ENCODE data around the gene ZMIZ1. TPM values are rescaled to one million over a fixed set of nuclear protein-coding genes. Genes with fewer than 3 reads are reported as not detected.

Gene ZMIZ1
- polyA plus RNA-seq, 1 donor, result 44.4 TPM

DNA sequence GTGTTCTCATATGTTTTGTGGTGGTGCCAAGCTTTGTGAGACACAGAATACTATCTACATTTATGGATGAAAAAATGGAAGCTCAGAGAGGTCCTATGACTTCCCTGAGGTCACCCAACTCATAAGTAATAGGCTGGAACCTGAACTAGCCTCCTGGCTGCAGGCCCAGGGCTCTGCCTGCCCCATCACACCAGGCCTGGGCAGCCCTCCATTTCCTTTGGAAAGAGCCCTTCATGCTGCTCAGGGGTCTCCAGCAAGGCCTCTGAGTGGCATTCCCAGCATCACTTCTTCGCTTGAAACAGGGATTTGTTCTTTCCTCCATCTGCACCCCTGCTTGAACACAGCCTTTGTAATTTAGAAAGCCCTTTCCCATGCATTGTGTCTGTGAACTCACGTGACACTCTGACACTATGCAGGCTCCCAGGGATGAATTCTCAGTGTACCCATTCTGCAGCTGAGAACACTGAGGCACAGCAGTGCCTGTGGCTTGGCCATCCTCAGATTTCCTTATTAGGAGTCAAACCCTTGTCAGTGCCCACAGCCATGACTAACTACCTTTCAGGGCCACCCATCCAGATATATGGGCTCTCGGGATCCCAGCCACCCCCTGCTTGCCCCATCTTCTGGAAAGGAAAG, 150.7 kb downstream of the ZMIZ1 start:
- no peak for DNase-seq

DNA sequence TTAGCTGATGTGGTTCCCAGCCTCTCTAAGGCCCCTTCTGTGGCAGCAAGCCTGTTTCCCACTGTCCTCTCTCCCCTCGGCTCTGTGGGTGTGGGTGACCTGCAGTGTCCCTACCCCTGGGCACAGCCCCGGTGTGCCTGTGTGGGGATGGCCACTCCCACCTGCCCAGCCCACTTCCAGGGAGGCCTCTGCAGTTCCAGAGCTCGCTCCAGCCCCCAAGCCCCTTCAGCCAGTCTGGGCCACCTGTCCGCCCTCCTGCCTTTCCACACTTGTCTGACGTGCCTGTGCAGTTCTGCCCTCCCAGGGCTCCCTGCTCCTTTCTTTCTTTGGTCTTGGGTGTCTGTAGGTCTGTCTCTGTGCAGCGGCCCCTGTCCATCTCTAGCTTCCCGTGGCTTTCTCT, 151.5 kb downstream of the ZMIZ1 start:
- DNase-seq, result no peak

DNA sequence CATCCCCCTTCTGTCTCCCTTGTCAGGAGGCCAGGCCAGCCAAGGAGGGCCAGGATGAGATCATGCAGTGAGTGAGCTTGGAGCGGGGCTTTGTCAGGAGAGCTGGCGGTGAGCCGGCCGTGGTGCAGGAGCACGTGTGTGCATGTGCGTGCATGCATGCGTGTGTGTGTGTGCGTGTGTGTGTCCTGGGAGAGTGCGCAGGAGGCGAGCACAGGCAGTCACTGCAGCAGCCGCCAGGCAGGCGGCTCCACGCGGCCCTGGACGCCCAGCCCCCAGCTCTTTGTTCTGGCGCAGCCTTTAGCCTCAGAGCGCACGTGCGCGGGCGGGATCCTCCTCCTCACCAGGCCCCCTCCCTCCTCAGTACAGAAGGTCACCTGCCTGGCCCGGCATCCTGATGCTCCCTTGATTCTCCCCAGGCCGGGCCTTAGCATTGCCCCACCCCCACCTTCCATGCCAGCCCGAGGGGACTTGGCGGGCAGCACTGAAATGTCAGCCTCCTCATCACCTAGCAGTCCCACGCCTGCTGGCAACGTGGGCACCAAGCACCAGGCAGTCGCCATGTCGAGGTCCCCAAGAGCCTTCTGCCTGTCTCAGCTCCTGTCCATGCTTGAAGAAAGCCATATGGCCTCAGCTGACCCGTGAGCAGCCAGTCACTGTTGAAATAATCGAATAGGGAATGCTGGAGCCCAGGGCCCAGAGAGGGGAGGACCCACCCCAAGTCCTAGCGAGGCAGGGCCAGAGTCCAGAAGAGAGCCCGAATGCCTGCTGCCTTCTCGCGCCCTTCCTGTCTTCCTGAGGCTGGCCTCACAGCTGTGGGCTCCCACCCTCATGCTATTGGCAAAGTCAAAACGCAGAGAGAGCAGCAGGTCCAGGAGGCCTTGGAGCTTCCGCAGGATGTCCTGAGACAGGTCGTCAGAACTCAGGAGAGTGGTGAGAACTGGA, 152.6 kb downstream of the ZMIZ1 start:
- DNase-seq, result peak; percentile 90

DNA sequence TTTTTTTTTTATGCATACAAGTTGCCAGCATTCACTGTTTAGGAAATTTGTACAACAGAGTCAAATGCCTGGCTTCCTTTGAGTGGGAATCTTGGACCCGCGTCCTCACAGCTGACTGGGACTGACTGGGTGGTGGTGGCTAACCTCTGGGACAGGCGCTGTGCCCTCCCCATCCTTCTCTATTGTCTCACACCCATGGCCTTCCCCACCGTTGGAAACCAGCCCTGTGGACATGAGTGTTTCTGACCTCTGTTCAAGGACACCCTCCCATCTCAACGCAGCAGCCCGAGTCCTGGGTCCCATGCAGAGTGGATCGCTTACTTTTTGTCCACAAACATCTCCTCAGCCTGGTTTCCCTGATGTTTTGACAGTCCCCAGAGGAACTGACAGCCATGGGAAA, 153.4 kb downstream of the ZMIZ1 start:
- no peak for DNase-seq

DNA sequence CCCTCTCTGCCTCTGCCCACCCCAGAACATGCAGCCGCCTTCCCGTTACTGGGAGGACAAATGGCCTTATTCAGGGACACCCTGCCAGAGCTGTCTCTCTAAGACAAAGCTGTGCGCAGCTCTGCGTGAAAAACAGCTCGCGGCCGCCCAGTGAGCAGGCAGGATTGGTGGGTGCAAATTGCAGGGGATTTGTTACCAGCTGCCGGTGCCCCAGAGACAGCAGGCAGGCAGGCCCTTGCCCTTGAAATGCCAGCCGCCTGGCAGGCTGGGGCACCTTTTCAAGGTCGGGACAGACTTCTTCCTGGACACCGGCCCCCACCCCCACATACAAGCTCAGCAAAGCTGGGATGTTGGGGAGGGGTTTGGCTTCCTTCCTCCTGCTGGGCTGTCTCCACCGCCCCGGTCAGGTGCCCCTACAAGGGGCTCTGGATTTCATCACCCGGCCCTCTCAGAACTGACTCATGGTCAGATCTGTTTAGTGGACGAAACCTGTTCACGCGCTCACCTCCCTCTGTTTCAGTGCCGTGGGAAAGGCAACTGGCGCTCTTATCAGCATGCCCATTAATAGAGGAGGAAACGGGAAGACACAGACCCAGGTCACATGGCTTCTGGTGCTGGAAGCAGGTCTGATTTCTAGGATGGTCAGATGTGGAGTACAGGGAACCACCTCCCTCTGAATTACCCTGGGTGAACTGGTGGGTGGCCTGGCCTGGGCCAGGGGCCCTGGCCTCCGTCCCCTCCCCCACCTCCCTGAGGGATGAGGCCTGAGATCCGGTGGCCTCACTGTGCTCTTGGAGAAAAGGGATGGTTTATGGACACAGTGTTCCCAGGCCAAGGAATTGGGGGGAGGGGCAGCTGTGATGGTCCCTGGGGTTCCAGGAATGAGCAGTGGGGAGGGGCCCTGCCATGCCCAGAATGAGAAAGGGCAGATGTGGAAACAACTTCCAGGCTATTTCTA, 154.6 kb downstream of the ZMIZ1 start:
- no peak for DNase-seq

DNA sequence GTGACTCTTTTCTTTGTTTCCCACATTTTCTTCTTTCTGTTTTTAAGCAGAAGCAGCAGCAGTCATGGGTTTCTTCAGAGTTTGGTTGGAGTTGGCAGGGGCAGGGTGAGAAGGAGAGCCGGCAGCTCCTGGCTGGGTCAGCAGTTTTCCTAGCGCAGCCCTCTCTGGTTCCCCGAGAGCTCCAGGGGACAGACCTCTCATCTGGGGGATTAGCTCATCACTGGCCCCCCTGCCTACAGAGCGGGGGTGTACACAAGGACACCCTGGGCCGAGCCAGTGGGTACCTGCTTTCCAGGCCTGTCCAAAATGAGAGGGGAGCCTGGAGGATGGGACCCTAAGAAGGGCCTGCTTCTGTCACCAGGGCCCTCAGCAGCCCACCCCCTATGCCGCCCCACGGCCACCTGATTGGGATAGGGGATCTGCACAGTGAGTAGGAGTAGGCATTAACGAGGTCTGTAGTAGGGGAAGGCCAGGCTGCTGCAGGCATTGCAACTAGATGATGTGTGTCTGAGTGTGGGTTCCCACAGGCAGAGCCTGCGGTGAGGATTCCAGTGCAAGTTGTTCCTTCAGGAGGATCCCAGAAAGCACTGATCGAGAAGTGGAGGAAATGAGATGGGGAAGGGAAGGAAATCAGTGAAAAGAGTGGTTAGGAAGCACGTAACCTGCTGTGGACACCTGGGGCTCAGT, 155.6 kb downstream of the ZMIZ1 start:
- DNase-seq, result no peak

DNA sequence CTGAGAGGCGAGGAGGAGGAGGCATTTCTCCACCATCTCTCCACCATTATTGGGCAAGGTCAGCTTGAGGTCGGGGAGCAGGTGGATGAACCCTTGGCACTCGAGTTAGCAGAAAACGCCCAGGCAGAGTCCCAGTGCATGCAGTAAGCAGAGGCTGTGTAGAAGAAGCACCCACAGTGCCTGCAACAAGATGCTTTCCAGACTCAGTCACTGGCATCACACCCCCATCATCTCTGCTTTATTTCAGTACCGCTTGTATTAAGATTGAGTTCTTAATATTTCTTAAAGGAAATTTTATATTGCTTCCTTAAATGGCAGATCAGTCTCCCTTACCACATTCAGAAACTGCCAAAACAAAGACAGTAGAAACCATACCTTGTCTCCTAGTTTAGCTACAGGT, 156.2 kb downstream of the ZMIZ1 start:
- DNase-seq, result no peak

DNA sequence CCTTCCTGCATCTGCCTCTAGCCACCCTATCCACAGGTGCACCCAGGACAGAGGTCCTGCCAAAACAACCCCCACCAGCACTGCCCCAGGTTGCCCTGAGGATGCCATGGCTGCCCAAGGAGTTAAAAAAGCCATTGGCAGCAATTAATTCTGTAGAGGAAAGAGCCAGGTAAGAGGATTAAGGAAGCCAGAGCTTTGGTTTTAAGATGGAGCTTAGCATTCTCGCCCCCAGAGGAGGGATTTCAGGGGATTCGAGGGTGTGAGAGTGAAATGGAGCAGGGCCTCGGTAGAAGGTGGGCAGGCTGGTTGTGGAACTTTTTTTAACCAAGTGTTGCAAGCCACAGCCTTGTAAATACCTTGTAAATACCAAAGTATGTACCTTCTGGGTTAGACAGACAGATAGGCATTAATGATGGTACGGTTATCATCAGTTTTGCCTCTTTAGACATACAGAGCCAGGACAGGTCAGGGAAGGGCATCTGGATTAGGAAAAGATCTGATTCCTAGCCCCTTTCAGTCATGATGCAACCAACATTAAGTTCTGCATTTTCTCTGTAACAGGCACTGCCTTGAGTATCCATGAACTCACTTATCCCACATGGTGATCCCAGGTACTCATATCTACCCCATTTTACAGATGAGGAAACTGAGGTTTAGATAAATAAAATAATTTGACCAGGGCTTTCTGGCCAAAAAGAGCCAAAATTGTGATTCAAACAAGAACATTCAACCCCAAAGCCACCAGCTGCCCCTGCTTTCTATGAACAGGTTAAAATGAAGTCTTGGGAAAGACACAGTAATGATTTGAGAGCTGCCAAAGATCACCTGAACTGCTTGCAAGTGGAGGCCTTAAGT, 157.9 kb downstream of the ZMIZ1 start:
- DNase-seq, result no peak

DNA sequence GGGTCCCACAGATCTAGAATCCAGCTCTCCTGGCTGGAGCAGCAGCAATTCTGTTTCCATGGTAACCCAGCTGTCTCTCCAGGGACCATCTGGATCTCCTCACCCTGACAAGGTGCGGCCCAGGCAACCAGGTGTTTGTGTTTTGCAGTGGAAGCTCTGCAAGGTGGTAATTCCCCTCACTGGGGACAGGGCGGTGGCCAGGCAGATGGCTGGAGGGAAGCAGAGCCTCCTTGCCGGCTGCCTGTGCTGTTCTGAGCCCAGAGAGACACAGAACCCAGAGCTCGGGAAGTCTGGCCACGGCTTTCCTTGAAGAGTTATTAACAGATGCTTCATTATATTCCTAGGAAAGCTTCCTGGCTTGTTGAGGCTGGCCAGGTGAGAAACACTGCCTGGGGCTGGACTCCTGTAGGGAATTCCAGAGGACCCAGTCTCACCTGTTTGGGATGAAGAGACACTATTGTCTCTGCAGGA, 160.3 kb downstream of the ZMIZ1 start:
- DNase-seq, result no peak

DNA sequence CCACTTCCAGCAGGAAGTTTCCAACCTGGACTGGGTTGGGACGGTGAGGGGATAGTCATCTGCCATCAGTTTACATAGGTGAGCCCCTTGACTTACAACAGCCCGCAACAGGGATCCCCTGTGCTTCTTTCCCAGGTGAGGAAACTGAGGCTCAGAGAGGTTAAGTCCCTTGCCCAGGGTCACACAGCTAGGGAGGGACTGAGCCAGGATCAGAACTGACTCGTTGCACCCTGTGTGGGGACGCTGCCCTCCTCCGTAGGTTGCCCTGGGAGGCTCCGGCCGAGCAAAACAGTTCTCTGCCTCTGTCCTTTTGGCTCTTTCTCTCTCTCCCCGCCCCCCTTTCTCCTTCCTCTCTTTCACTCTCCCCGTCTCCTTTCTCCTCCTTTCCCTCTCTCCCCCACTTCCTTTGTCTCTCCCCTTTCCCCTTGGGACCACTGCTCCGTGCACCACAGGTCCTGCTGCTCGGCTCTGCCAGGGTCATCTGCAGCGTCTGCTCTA, 161.1 kb downstream of the ZMIZ1 start:
- no peak for DNase-seq

DNA sequence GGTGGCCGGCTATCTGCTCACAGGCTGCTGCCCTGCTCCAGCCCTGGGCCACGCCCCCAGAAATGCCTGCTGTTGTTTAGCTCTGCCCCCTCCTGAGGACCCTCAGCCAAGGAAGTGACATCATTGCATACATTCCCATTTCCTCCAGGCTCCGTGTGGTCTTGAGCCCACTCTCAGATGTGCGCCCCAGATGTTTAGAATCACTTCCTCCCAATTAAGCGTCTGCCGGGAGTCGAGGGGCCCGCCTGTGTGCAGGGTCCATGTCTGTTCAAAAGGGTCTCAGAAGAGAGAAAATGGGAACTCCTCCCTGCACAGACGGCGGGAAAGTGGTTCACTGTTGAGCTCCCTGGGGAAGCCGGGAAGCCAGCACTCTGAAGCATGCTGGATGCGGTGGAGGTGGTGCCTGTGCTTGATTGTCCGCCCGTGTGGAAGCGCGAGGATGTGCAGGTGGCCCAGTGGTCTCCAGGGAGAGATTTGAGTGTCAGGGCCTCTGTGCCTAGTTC, 161.6 kb downstream of the ZMIZ1 start:
- DNase-seq, result peak; percentile 77

DNA sequence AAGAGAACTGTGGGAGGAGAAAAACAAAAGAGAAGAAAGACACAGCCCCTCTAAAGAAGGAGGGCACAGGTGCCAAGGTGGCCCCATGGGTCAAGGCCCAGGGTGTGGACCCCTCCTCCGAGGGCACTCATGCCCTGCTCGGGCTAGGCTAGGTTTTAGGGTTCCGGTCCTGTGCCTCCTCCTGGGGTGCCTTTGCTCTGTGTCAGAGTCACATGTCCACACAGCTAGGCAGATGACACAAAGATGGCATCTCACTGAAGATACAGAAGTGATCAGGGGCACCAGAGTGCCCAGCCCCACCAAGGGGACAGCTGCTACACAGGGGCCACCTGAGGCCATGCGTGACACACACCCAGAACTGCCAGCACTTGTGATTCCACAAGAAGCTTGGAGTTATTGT, 162.1 kb downstream of the ZMIZ1 start:
- DNase-seq, result no peak

DNA sequence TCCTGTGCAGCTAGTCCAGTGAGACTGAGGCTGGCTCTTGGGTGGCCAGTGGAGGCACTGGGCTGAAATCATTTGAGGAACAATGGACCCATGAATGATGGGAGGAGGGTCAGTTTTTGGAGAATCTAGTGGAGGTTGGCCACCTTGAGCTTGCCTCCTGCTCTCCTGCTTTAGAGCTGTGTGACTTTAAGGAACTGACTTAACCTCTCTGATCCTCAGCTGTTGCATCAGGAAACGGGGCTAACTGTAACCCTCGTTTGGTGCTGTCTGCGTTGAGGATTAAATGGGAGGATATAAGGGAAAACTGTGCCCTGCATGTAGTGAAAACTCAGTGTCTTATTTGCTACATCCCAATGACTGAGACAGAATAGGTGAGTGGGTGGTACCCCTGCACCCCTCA, 163.1 kb downstream of the ZMIZ1 start:
- no peak for DNase-seq

DNA sequence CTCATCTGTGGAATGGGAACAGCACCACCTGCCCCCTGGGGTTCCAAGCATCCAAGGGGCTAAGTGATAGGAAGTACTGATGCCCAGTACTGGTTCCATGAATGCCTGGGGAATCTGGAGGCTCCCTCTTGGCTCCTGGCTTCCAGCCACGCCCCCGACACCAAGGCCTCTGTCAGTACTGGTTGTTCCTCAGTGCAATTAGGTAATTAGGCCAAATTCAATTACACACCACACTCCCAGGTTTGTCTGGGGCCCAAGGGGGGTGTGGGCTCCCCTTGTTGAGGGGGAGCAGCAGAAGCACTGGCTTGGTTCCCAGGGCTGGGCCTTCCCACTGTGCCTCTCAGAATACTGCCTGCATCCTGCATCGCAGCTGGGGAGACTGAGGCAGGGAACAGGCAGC, 164.1 kb downstream of the ZMIZ1 start:
- no peak for DNase-seq

DNA sequence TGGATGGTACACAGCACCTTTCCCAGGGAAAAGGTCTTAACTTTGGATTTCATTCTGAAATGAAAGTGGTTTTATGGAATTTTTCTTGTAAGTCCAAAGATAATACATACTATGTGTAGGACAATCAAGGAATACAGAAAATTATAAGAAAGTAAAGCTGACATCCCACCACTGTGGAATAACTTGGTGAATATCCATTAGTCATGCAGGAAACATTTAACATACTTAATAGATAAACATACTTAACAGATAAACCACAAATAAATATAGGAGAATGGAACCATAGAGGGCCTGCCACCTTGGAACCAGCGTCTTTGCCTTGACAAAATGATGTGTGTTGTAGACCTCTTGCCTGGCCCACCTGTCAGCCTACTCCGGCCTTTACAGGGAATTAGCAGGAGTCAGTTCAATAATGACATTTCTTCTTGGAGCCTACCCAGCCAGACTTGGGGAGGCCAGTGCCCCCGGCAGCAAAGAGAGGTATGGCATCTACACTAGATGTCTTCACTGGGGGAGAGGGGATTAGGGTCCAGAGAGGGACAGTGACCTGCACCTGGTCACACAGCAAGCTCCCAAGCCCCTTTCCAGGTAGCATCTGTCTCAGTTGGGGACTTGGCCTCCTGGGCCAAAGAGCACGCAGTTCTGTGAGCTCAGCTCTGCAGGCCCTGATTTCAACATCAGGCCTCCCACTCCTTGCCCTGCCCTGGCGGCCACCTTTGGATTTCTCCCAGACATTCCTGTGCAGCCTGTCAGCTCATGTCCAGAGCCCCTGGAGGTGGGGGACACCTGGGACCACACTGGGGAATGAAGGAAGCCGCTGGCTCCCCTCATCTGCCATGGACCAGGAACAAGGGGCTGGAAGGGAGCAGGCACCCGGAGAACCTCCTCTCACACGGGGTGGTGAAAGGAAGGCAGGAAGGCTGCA, 165.9 kb downstream of the ZMIZ1 start:
- DNase-seq, result no peak

DNA sequence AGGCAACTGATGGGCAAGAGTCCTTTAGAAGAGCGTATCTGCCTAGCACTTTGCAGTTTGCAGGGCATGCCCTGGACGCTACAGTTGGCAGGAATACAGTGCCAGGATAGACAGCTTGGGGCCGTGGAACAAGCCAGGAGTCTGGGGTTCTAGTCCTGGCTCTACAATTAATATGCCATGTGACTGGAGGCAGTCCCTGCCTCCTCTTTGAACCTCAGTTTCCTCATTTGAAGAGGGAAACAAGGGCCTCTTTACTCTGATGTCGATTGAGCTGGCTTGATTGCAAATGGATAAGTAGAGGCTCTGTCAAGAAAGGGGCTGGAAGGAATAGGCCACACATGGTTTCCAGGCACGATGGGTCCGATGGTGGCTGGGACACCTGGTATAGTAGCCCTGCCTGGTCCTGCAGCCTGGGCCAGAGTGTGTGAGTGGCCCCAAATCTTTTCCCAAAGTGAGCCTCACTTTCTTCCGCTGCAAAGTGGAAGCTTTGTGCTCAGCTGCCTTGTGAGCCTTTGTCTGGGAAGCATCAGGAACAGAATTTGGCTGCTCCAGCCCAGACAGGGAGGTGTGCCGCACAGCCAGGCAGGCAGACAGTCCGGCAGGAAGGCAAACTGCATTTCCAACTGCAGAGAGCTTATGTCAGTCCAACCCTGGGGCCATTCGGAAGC, 167.1 kb downstream of the ZMIZ1 start:
- no peak for DNase-seq

DNA sequence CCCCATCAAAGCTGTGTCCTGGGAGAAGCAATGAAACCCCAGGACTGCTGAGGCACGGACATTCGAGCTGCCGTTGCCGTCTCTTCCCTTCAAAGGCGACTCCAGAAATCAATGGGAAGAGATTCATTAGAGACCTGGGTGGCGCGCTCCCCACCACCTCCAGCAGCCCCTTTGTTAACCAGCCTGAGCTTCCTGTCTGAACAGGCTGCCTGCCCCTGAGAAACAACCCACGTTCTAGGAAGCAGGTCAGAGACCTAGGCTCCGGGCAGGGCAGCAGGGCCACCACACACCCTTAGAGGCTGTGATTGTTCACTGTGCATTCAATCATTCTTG, 167.6 kb downstream of the ZMIZ1 start:
- DNase-seq, result no peak

DNA sequence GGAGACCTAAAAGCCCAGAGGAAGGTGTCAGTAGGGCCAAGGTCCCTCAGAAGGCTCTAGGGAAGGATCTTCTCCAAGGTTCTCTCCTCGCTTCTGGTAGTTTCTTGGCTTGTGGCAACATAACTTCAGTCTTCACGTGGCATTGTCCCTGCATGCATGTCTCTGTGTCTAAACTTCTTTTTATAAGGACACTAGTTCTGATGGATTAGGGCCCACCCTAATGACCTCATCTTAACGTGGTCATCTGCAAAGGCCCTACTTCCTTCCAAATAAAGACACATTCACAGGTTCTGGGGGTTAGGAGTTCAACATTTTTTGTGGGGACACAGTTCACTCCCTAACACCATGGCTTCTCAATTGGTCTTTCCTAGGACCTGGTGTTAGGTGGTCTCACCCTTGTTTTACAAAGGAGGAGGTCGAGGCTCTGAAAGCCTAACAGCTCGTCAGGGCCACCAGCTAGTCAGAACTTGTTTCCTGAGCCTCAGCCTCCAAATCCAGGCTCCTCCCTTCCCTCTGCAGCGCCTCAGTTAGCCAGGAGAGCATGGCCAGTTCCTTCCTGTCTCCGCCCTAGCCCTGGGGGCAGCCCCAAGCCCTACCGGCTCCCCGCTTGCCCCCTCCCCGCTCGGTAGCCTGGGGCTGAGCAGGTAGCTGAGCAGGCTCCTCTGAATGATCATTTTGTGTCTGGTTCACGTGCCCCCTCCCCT, 168.8 kb downstream of the ZMIZ1 start:
- DNase-seq, result no peak

DNA sequence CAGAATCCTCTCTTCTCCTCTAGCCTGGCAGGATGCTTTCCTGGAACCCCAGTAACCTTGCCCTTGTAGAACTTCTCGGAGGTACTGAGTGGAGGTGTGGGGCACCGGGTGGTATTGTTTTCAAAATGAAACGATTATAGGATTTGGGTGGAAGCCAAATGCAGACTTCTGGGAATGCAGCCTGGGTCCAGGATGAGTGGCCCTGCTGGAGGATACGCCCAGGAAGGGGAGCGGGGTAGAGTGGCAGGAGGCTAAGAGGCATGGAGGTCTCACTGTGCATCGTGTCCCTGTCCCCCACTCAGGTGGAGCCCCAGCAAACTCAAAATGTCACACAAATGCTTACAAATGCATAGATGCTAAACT, 169.4 kb downstream of the ZMIZ1 start:
- no peak for DNase-seq
